ENCODE measurements around the gene ZNF687. TPM values are rescaled to one million over a fixed set of nuclear protein-coding genes. Genes with fewer than 3 reads are reported as not detected.

The ZNF687 gene
- total RNA-seq, 1 donor from 2014 or later = 18.8 TPM

- ATAC-seq (no peak), DNase-seq (ENCODE audit: low spot score) (no peak)
- intact Hi-C loops (cut with DNase I) = no loop called here
Observed at GRCh38 chr1:151334822-151335221, 52.7 kb downstream of the ZNF687 start.

- DNase-seq (ENCODE audit: low spot score) (no peak), ATAC-seq (no peak)
- intact Hi-C loops (cut with DNase I) = no loop called here
Observed at GRCh38 chr1:151336556-151336955, 54.5 kb downstream of the ZNF687 start.

GRCh38 chr1:151340870-151341754 lies 59.0 kb downstream of the ZNF687 start:
- intact Hi-C loops (cut with DNase I) = loop anchor here (5.0 to 10.0 kb wide), 2 partner anchors 39 to 54 kb away; partner anchors contain the start of gene PSMB4
- peak; percentile 91 for ATAC-seq
- no peak for DNase-seq (ENCODE audit: low spot score)

Other genes with a start within 250 kb of the ZNF687 start
- gene BNIPL, start 245.7 kb upstream of the ZNF687 start, total RNA-seq = 0.22 TPM
- 5.6 TPM for gene C1orf56, start 234.5 kb upstream of the ZNF687 start, total RNA-seq
- 106 TPM for gene CDC42SE1, start 222.7 kb upstream of the ZNF687 start, total RNA-seq
- 2.5 TPM for gene MLLT11, start 221.9 kb upstream of the ZNF687 start, total RNA-seq
- gene GABPB2, start 211.5 kb upstream of the ZNF687 start, total RNA-seq = 31.7 TPM
- 33.5 TPM for gene SEMA6C, start 135.7 kb upstream of the ZNF687 start, total RNA-seq
- gene TNFAIP8L2, start 125.7 kb upstream of the ZNF687 start, total RNA-seq = 3.9 TPM
- 10.6 TPM for gene LYSMD1, start 116.4 kb upstream of the ZNF687 start, total RNA-seq
- 25.9 TPM for gene SCNM1, start 116.2 kb upstream of the ZNF687 start, total RNA-seq
- 0.76 TPM for gene TMOD4, start 106.3 kb upstream of the ZNF687 start, total RNA-seq
- 42.6 TPM for gene VPS72, start 92.1 kb upstream of the ZNF687 start, total RNA-seq
- gene PIP5K1A, start 83.7 kb upstream of the ZNF687 start, total RNA-seq = 65.0 TPM
- gene PSMD4, start 27.6 kb upstream of the ZNF687 start, total RNA-seq = 119 TPM
- gene PI4KB, start 45.1 kb downstream of the ZNF687 start, total RNA-seq = 71.4 TPM
- gene RFX5, start 65.0 kb downstream of the ZNF687 start, total RNA-seq = 30.9 TPM
- 71.9 TPM for gene SELENBP1, start 90.4 kb downstream of the ZNF687 start, total RNA-seq
- gene PSMB4, start 117.3 kb downstream of the ZNF687 start, total RNA-seq = 160 TPM
- 165 TPM for gene POGZ, start 177.2 kb downstream of the ZNF687 start, total RNA-seq
- gene CGN, start 229.1 kb downstream of the ZNF687 start, total RNA-seq = 2.0 TPM